CD4-positive, alpha-beta T cell (primary cell): ENCODE data around the gene BOLA3. TPM values are rescaled to one million over a fixed set of nuclear protein-coding genes. Genes with fewer than 3 reads are reported as not detected.

ENCODE experiments used
- ATAC-seq: fragments of 200-7000 bp; cut with Tn5 transposase; one replicate; pipeline ENCODE4 v1.10.0; 2022; ENCODE audit warnings: mild to moderate bottlenecking; ENCODE audit not compliant: poor library complexity
- CTCF ChIA-PET: fragments of 350-600 bp; sonication (Branson Sonifier 250); formaldehyde crosslinking; loops from one replicate; lab custom pipeline; 2021; ENCODE audit warnings: antibody characterized with exemption, inconsistent platforms; lab: Charles Lee
- POLR2A ChIA-PET: fragments of 350-600 bp; sonication (Branson Sonifier 250); formaldehyde crosslinking; loops from one replicate; lab custom pipeline; 2021; ENCODE audit warnings: antibody characterized with exemption, inconsistent platforms; lab: Charles Lee
- DNase-seq, 14 experiments: peaks; one replicate each; pipeline ENCODE4 v3.0.0-alpha.2; 2013 to 2020; ENCODE audit warnings: mixed read lengths in 2 of 14
- H3K27ac ChIP-seq, 2 donors: one replicate each; pipeline versions ENCODE4 v1.5.1 to v1.7.0; 2013; ENCODE audit warnings: low read length in 2 of 2, low read depth in 1 of 2, mild to moderate bottlenecking in 1 of 2
- H3K27me3 ChIP-seq, 2 experiments: 1 replicate in 1 of 2; 2 replicates in 1 of 2; pipeline versions ENCODE4 v1.6.1 to v1.7.0; 2013; ENCODE audit warnings: low read length in 2 of 2, control low read depth in 1 of 2, mild to moderate bottlenecking in 1 of 2, moderate library complexity in 1 of 2; ENCODE audit not compliant: insufficient read depth in 2 of 2, control insufficient read depth in 1 of 2
- H3K36me3 ChIP-seq: one replicate; pipeline ENCODE4 v1.6.1; 2013; ENCODE audit warnings: low read length, control low read depth; ENCODE audit not compliant: insufficient read depth
- H3K4me1 ChIP-seq: one replicate; pipeline ENCODE4 v1.6.1; 2013; ENCODE audit warnings: low read length, control low read depth; ENCODE audit not compliant: insufficient read depth
- H3K4me3 ChIP-seq: one replicate; pipeline ENCODE4 v1.5.1; 2013; ENCODE audit warnings: mild to moderate bottlenecking, low read length, moderate library complexity
- H3K9me3 ChIP-seq, 2 experiments: 1 replicate in 1 of 2; 2 replicates in 1 of 2; pipeline versions ENCODE4 v1.6.1 to v1.7.0; 2013; ENCODE audit warnings: low read length in 2 of 2, mild to moderate bottlenecking in 2 of 2, control low read depth in 1 of 2, moderate library complexity in 1 of 2; ENCODE audit not compliant: control insufficient read depth in 1 of 2, insufficient read depth in 1 of 2
- H3K27ac Mint-ChIP-seq: one replicate; pipeline ENCODE4 v1.8.0; 2020; ENCODE audit warnings: mixed read lengths
- H3K27me3 Mint-ChIP-seq: one replicate; pipeline ENCODE4 v1.8.0; 2021; ENCODE audit warnings: mixed read lengths
- H3K36me3 Mint-ChIP-seq: one replicate; pipeline ENCODE4 v1.8.0; 2021; ENCODE audit warnings: low read depth, mixed read lengths
- H3K4me1 Mint-ChIP-seq: one replicate; pipeline ENCODE4 v1.8.0; 2021; ENCODE audit warnings: low read depth, mixed read lengths
- H3K4me3 Mint-ChIP-seq: one replicate; pipeline ENCODE4 v1.8.0; 2020; ENCODE audit warnings: mild to moderate bottlenecking, mixed read lengths
- H3K9me3 Mint-ChIP-seq: one replicate; pipeline ENCODE4 v1.8.0; 2020; ENCODE audit warnings: mixed read lengths
- CTCF ChIP-seq: fragments of 200-600 bp; IDR thresholded peaks from one replicate; pipeline ENCODE4 v1.8.0; 2022; ENCODE audit warnings: antibody characterized with exemption, mild to moderate bottlenecking
- intact Hi-C, 2 experiments: fragments of 100-400 bp; cut with DNase I in 1 of 2; cut with micrococcal nuclease in 1 of 2; formaldehyde crosslinking; loops; one replicate each; pipeline versions ENCODE4 v1.15.1 to v1.9.0; 2023 to 2025; cut with DNase I, micrococcal nuclease
- total RNA-seq, 174 experiments: library from RNA in 2 of 174; stranded (reverse) in 2 of 174; gene quantifications; one replicate each; pipeline ENCODE4 v1.2.3 and lab custom pipeline; 2021 to 2026

The BOLA3 gene
- total RNA-seq, 2 experiments from 2014 or later, result 11.4 to 12.9 TPM

GRCh38 chr2:74093840-74094239, 53.9 kb downstream of the BOLA3 start:
- POLR2A ChIA-PET, result no interaction called here
- ATAC-seq (no peak), DNase-seq (no peak)
- Histone ChIP-seq H3K4me3 (no peak overlapping the region), H3K4me1 (no peaks in the 10 kb centered on the region), H3K9me3 (no peaks in the 10 kb centered on the region), H3K27ac (no peak overlapping the region), H3K36me3 (peaks cover 77% of the 10 kb centered on the region), H3K27me3 (no peaks in the 10 kb centered on the region)
- no peaks in the 10 kb centered on the region for H3K27me3 Mint-ChIP-seq
- H3K9me3 Mint-ChIP-seq, result no peaks in the 10 kb centered on the region
- CTCF ChIA-PET, result no interaction called here
- intact Hi-C loops, result no loop called here
- H3K4me3 Mint-ChIP-seq, result no peak overlapping the region
- no peak overlapping the region for H3K27ac Mint-ChIP-seq
- H3K36me3 Mint-ChIP-seq, result peaks cover 91% of the 10 kb centered on the region
- H3K4me1 Mint-ChIP-seq, result no peaks in the 10 kb centered on the region
- TF ChIP-seq CTCF, result no peak

- no peaks in the 10 kb centered on the region for H3K9me3 ChIP-seq
- H3K27ac ChIP-seq, result no peak overlapping the region
- peaks cover 75% of the 10 kb centered on the region for H3K36me3 ChIP-seq
- no peak overlapping the region for H3K4me3 Mint-ChIP-seq
- no peaks in the 10 kb centered on the region for H3K27me3 ChIP-seq
- no peaks in the 10 kb centered on the region for H3K9me3 Mint-ChIP-seq
- H3K4me3 ChIP-seq, result no peak overlapping the region
- ChIA-PET POLR2A (no interaction called here), CTCF (no interaction called here)
- H3K4me1 ChIP-seq, result no peaks in the 10 kb centered on the region
- no peak for ATAC-seq
- no peak for TF ChIP-seq CTCF
- intact Hi-C loops, result no loop called here
- H3K4me1 Mint-ChIP-seq, result no peaks in the 10 kb centered on the region
- H3K36me3 Mint-ChIP-seq, result peaks cover 89% of the 10 kb centered on the region
- DNase-seq, result no peak
- no peaks in the 10 kb centered on the region for H3K27me3 Mint-ChIP-seq
- H3K27ac Mint-ChIP-seq, result no peak overlapping the region
Observed at GRCh38 chr2:74093426-74093825, 54.3 kb downstream of the BOLA3 start.

- no peaks in the 10 kb centered on the region for H3K4me1 Mint-ChIP-seq
- intact Hi-C loops, result no loop called here
- CTCF ChIA-PET, result no interaction called here
Observed at GRCh38 chr2:74092275-74092674, 55.4 kb downstream of the BOLA3 start.

More at GRCh38 chr2:74092275-74092674, 55.4 kb downstream of the BOLA3 start:
- no peak overlapping the region for H3K4me3 ChIP-seq
- Mint-ChIP-seq H3K36me3 (peaks cover 87% of the 10 kb centered on the region), H3K27me3 (no peaks in the 10 kb centered on the region), H3K27ac (no peak overlapping the region), H3K9me3 (no peaks in the 10 kb centered on the region), H3K4me3 (no peak overlapping the region)
- POLR2A ChIA-PET, result no interaction called here
- H3K27ac ChIP-seq, result no peak overlapping the region
- peaks cover 86% of the 10 kb centered on the region for H3K36me3 ChIP-seq
- DNase-seq, result no peak
- H3K9me3 ChIP-seq, result no peaks in the 10 kb centered on the region
- no peaks in the 10 kb centered on the region for H3K27me3 ChIP-seq
- ATAC-seq, result no peak
- no peak for TF ChIP-seq CTCF
- no peaks in the 10 kb centered on the region for H3K4me1 ChIP-seq
